HG03095 (cell line): Measurements from ENCODE around the gene KIF6.

Experiments
- ATAC-seq: cut with Tn5 transposase; IDR thresholded peaks from one replicate; pipeline ENCODE4 v1.9.1; 2021; ENCODE audit warnings: moderate library complexity; ENCODE audit not compliant: unreplicated experiment

The KIF6 gene

DNA sequence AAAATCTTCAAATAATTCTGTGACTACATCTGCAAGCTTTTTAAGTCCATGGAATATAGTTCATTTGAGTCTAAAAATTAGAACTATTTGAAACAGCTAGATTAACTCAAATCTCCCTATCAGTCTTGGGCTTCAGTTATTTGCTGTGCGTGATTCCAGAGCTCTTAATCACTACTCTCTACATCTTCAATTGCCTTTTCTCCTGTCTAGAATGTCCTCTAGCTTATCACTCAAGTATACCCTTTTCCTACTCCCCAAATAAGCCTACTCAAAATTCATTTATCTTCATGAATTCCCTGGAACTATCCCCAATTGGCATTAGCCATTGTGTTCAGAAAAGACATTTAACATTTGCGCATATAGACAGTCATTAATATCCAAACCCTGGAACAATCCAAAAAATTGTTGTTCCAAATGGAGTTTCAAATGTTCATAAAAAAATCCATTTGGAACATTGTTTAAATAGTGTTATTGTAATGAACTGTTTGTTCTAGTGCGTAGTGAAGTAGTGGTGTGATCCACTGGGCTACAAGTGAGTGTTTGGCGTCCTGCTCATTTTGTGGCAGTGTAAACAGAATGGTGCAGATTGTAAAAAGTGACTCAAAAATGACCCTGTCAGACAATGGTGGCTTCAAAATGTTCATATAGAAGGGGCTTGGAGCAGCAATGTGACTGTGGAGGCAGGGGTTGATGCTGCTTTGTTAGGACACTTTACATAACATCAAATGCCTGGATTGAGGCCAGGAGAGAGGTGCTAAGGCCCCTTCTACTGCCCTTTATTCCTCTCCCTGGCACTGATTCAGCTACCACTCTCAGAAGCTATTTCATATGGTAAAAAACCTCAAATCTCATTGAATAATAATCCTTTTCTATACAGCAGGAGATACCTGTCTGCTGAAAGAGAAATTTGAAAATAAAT, 122.3 kb downstream of the KIF6 start:
- no peak for ATAC-seq

- ATAC-seq = no peak
Measured at GRCh38 chr6:39599973-39600372, 125.2 kb downstream of the KIF6 start.

DNA sequence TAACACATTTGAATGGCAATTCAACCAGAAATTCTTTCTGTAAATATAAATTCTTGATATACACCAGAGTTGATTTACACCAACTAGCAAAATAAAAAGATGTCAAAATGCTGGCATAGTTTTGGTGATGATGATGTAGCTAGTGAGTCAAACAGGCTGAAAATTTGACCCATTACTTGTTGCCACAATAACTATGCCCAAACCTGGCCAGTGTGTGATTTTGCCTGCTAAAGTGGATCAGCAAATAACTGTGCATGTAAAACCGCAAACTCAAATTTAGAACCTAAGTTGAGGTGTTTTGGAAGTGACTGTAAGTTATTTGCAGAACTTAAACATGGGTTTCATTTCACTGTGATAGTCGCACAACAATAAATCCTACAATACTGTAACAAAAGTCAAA, 125.9 kb downstream of the KIF6 start:
- ATAC-seq = no peak

GRCh38 chr6:39594285-39594684, 130.9 kb downstream of the KIF6 start:
- ATAC-seq = no peak

DNA sequence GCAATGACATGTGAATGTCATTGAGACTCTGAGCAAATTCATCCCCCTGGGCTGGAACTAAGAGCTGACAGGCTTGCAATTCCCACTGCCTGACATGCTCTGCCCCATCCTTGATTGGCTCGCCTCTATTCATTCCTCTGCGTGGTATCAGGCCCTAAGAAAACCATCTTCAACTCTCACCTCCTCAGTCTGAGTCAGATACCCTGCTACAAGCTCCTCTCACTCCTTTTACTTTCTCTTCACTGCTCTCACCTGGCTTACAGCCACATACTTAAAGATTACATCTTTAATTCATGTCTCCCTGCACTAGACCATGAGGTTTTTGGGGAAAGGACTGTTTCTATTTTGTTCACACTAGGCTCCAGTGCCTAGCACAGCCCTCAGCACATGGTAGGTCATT, 131.6 kb downstream of the KIF6 start:
- no peak for ATAC-seq

GRCh38 chr6:39590871-39591393, 134.3 kb downstream of the KIF6 start:
- no peak for ATAC-seq

GRCh38 chr6:39587080-39587479, 138.1 kb downstream of the KIF6 start:
- no peak for ATAC-seq

DNA sequence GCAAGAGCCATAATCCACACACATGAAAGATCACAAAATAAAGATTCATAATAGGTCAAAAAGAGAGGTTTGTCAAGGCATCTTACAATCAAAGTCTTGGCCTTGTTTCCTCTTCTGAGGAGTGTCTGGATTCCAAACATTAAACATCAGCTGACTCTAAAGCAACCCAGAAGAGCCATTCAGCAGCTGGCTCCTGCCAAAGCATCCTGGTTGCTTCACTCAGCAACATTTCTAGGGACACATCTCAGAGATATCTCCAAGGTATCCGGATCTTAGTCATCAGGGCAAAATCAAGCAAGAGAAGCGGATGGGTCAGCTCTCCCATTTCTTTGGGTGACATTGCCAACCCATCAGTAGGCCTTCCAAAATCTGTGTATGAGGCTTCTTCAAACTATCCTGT, 139.6 kb downstream of the KIF6 start:
- no peak for ATAC-seq

DNA sequence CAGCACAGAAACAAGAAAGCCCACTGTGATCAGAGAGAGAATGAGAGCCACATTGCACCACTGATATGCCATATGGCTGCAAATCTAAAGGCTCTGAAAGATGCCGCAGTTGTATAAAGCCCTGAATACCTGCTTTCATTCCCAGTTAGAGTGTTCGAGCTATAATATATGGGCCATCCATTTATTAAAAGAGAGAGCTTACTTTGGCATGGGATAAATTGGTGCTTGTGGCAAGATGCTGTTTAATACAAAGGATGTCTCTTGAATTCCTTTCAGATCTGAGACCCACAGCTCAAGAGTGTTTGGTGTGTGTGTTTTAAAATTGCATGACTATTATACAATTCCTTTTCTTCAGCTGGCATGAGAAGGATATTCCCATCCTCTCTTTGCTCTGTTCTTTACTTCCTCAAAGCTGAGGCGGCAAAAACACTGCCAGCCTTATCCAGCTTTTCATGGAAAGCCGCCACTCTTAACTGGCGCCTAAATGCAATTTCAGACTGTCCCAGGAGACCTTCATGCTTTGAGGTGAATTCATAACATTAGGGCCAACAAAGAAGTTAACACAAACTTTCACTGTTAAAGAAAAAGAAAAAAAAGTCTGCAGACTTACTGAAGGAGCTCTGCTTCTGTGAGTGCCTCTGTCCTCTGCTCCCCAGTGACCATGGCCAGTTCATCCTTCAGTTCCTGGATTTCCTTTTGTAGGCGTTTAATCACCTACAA, 147.6 kb downstream of the KIF6 start:
- ATAC-seq = no peak

GRCh38 chr6:39576556-39577303, 148.5 kb downstream of the KIF6 start:
- no peak for ATAC-seq

GRCh38 chr6:39574991-39575390, 150.2 kb downstream of the KIF6 start:
- ATAC-seq = no peak

GRCh38 chr6:39573541-39573940, 151.7 kb downstream of the KIF6 start:
- ATAC-seq = no peak

GRCh38 chr6:39572661-39573340, 152.4 kb downstream of the KIF6 start:
- no peak for ATAC-seq

GRCh38 chr6:39568896-39569295, 156.3 kb downstream of the KIF6 start:
- ATAC-seq = no peak

- ATAC-seq = no peak
Measured at GRCh38 chr6:39567091-39567490, 158.1 kb downstream of the KIF6 start.

DNA sequence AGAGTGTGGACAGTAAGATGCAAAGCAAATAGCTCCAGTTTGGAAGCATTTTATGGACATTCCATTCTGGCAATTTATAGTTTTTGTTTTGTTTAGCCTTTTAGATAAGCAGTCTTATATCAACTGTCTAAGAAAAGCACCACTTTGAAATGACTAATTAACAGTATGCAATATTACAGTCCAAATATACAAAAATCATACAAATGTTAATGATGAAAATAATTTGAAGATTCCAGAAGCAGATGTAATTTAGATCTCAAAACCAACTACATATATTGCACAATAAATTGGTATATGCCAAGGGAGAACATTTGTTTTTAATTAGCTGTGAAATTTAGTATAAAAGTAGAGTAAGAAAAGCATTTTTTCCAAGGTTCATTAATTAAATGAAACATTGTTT, 158.8 kb downstream of the KIF6 start:
- no peak for ATAC-seq

DNA sequence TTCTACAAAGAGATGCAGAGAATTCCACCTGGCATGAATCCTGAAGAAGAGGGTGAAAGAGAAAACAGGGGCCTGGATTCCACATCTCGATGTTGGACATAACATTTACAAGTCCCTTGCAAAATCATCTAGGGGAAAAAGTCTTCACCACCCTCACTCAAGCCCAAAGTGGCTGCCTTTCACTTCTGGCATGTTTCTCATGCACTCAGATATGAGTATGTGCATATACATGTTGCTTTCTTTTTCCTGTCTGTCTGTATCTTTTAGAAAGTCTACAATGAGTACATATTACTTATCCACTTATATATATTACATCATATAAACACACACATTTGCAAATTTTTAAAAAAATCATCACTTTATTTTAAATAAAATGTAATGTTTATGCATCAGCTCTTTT, 159.3 kb downstream of the KIF6 start:
- ATAC-seq = no peak

GRCh38 chr6:39563566-39564311, 161.5 kb downstream of the KIF6 start:
- no peak for ATAC-seq

DNA sequence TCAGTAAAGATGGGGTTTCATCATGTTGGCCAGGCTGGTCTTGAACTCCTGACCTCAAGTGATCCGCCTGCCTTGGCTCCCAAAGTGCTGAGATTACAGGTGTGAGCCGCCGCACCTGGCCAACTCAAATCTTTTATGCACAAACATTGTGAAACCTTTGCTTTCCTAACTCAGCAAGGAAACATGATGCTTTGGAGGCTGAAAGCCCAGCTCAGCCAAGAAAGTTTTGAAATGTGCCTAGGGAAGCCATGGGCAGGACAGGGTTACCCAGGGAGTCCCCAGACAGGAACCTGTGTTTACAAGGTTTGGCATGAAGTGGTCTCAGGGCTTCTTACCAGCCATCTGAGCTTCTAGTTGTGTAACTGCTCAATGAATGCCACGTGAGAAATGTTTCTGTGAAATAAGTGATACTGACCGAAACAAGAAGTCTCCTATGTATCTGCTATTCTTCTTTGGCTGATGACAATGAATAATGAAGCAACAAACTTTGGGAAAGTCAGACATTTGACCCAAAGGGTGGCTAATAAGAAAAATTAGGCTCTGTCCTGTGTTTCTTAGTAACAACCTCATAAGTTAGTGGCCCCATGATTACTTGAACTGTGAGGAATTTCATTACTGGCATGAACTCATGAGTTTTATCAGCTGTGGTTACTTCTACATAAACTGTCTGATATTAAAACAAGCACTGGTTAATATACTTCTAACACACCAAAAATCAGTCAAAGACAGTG, 163.5 kb downstream of the KIF6 start:
- no peak for ATAC-seq
